ENCODE measurements around the gene CTNNB1.

- TF ChIP-seq CTCF (IDR thresholded peaks at IDR 0.05) (no peak), POLR2A (IDR thresholded peaks at IDR 0.05) (no peak)
These were observed 5.3 kb upstream of the CTNNB1 start for GRCh38 chr3:41193794-41194539.

Measured in Peyer's patch (tissue), 4 donors.